ENCODE results near the gene ABCG8.

- TF ChIP-seq CTCF (IDR thresholded peaks at IDR 0.05) (no peak), POLR2A (IDR thresholded peaks at IDR 0.05) (no peak)
Observed at GRCh38 chr2:43851011-43851980, 12.5 kb downstream of the ABCG8 start.

All from stomach (tissue), 4 donors.